Measurements from ENCODE around the gene COQ10B.
"Not testable (repeated sequence)": the region's sequence is repeated elsewhere in the genome, so short reads cannot be mapped to it uniquely, and the experiment has no call there.

Gene COQ10B

DNA sequence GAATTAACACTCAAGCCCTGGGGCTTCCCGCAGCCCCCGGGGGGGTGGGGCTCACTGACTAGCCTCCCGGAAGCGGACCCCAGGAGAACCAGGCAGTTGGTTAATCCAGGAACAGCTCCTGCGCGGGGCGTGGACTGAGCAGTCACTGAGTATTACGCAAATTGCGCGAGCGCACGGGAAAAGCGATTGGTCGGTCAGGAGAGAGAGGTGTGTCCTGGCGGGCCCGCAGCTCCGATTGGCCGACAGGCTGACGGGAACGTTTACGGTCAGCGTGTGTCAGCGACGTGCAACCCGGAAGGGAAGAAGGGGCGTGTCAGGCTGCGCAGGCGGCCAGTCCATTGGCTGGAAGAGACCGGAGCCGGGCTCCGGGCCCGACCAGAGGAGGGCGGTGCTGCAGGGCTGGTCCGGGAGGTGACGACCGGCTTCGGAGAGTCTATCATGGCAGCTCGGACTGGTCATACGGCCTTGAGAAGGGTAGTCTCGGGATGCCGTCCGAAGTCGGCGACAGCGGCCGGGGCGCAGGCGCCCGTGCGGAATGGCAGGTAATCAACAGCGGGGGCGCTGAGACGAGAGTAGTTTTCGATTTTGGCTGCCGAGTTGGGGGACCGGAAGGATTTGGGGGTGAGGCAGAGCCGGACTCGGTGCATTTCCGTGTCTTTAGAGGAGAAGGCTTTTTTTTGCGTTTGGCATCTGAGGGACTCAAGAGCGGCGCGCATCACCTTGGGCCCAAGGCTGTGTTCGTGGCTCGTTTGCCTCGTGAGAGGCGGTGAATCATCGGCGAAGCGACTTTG lies at the start of gene COQ10B:
Gene COQ10B, plus strand, starts transcription at position 430 of the 791 bp plus-strand sequence. Its CDS starts 9 bp downstream, at position 439.
- peak; percentile 97 for DNase-seq (ENCODE audit: low read depth)

GRCh38 chr2:197405582-197405981 lies 47.8 kb upstream of the COQ10B start:
- no peak for DNase-seq (ENCODE audit: low read depth)

GRCh38 chr2:197414039-197414438 lies 39.3 kb upstream of the COQ10B start:
- DNase-seq (ENCODE audit: low read depth), result no peak

GRCh38 chr2:197414515-197414914 lies 38.8 kb upstream of the COQ10B start:
- DNase-seq (ENCODE audit: low read depth), result no peak

- no peak for DNase-seq (ENCODE audit: low read depth)
These were observed 37.1 kb upstream of the COQ10B start for GRCh38 chr2:197416268-197416667.

DNA sequence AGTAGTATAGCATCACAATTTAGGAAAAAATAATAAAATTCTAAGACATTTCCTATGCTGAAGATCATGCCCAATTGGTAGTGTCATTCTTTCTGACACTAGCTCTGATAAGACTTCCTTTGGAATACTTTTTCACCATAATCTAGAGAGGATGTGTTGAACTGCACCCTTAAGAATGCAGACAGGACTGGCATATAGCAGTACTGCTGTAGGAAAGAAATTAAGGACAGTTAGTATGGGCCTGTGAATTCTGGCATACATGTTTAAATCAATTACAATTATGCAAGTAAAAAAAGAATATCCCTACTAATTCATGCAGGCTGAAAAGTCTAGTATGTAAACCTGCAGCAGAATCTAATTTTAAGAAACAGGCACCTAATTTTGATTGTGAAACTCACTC lies 33.9 kb upstream of the COQ10B start:
- no peak for DNase-seq (ENCODE audit: low read depth)

DNA sequence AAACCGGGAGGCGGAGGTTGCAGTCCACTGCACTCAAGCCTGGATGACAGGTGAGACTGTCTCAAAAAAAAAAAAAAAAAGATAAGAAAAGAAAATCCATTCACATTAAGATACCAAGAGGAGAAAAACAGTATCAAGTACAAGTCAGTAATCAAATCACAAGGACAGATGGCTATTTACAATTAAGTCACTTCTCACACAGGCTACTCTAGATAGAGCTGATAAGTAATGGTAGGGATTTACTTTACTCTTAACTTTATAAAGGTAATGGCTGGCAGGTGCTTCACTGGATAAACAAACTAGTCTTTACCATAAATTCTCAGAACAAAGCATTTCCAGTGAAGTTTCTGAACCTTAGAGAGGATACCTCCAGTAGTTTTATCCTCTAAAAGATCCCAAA lies 30.0 kb upstream of the COQ10B start:
- no peak for DNase-seq (ENCODE audit: low read depth)

GRCh38 chr2:197425550-197425949 lies 27.8 kb upstream of the COQ10B start:
- no peak for DNase-seq (ENCODE audit: low read depth)

- DNase-seq (ENCODE audit: low read depth), result no peak
These were observed 26.4 kb upstream of the COQ10B start for GRCh38 chr2:197426723-197427603.

DNA sequence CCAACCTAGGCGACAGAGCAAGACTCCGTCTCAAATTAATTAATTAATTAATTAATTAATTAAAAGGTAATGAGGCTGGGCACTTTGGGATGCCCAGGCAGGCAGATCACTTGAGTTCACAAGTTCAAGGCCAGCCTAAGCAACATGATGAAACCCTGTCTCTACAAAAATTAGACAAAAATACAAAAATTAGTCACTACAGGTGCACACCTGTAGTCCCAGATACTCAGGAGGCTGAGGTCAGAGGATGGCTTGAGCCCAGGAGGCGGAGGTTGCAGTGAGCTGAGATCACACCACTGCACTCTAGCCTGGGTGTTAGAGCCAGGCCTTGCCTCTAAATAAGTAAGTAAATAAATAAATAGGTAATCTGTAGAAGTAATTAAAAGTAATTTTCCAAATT lies 25.4 kb upstream of the COQ10B start:
- DNase-seq (ENCODE audit: low read depth), result no peak

DNA sequence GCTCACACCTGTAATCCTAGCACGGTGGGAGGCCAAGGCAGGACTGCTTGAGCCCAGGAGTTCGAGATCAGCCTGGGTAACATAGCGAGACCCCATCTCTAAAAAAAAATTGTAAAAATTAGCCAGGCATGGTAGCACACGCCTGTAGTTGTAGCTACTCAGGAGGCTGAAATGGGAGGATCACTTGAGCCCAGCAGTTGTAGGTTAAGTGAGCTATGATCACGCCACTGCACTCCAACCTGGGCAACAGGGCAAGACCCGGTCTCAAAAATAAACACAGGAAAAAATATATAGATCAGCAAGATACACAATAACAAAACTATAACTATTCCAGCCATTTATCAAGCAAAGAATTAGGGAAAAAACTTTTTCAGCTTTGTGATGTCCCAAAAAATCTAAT lies 21.5 kb upstream of the COQ10B start:
- DNase-seq (ENCODE audit: low read depth), result no peak

DNA sequence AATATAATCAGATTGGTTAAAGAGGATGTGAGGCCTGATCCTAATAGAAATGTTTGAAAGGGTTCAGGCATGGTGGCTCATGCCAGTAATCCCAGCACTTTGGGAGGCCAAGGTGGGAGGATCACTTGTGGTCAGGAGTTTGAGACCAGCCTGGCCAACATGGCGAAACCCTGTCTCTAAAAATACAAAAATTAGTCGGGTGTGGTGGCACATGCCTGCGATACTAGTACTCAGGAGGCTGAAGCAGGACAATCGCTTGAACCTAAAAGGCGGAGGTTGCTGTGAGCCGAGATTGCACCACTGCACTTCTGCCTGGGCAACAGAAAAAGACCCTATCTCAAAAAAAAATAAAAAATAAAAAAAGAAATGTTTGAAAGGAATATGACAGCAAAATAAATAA lies 20.8 kb upstream of the COQ10B start:
- DNase-seq (ENCODE audit: low read depth), result not testable (repeated sequence)

- DNase-seq (ENCODE audit: low read depth), result no peak
These were observed 19.4 kb upstream of the COQ10B start for GRCh38 chr2:197433780-197434438.

DNA sequence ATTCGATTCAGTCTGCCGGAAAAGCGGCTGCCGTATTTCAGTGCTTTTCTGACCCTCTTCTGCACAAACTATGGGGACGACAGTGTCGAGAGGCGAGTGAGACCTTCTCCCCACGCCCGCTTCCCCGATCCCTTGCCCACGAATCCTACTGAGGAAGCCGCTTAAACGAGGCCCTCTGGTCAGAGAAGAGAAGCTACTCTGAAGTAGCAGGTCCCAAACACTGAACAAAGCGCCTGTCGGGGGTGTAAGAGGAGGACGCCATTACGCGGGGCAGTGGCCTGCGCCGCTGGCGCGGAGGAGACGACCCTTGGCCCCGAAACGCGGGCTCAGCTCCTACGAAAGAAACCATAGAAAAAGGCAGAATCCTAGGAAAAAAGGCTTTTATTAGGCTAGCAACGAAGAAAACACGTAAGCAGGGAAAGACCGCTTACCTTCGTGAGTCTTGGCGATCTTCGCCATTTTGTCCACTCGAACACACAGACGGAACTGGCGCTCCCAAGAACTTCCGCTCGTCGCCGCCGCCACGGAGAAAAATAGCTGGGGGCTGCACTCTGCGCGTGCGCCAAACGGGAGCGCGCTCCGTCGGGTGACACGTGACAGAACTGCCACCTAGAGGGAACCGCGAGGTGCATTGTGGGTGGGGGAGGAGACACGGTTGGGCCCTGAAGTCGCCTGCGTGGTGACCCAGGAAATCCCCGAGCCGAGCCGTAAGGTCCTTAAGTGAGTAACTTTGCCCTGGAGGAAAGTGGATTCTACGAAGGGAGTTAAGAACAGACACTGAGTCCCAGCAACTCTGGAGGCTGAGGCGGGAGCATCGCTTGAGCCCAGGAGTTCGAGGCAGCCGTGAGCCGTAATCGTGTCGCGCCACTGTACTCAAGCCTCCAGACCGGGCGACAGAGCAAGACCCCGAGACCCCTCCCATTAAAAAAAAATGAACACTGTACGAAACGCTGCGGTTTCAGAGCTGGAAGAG lies 18.5 kb upstream of the COQ10B start, which contains the start of gene SF3B1:
Gene SF3B1, minus strand, starts transcription at position 488 of the 973 bp plus-strand sequence. Its CDS starts 29 bp downstream, at position 459.
- DNase-seq (ENCODE audit: low read depth), result peak; percentile 98

GRCh38 chr2:197435598-197436420 lies 17.5 kb upstream of the COQ10B start:
- DNase-seq (ENCODE audit: low read depth), result no peak

GRCh38 chr2:197437380-197437779 lies 16.0 kb upstream of the COQ10B start:
- no peak for DNase-seq (ENCODE audit: low read depth)

- DNase-seq (ENCODE audit: low read depth), result no peak
These were observed 10.5 kb upstream of the COQ10B start for GRCh38 chr2:197442857-197443256.

DNA sequence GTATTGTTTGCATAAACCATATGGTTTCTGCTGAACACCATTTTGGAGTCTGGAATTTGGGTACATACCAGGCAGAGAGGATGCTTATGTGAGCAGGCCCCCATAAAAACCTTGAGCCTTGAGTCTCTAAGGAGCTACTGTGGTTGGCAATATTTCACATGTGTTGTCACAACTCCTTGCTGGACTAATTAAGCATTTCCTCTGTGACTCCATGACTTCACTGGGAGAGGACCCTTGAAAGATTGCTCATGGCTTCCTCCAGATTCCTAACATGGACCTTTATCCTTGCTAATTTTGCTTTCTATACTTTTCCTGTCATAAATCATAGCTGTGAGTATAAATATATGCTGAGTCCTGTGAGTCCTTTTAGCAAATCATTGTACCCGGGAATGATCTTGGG lies 7.6 kb upstream of the COQ10B start:
- no peak for DNase-seq (ENCODE audit: low read depth)

GRCh38 chr2:197446844-197447243 lies 6.5 kb upstream of the COQ10B start:
- no peak for DNase-seq (ENCODE audit: low read depth)

GRCh38 chr2:197450465-197450864 lies 2.9 kb upstream of the COQ10B start:
- no peak for DNase-seq (ENCODE audit: low read depth)

Data from stimulated activated CD4-positive, alpha-beta T cell treated with anti-CD3 and anti-CD28 coated beads, Interleukin-2, amount 100 ng/mL, for 4 hours (primary cell).